Small intestine (tissue), 7 donors: ENCODE measurements around the gene LHPP. TPM values are rescaled to one million over a fixed set of nuclear protein-coding genes. Genes with fewer than 3 reads are reported as not detected.
A peak's percentile ranks its signal among the peaks of the same experiment; 100 is the strongest.

Source experiments
- DNase-seq, 2 donors: peaks; one replicate each; pipeline versions ENCODE4 v3.0.0 to v3.0.0-alpha.2; 2013
- FAIRE-seq: peaks from 2 replicates; lab custom pipeline; 2012; peaks lifted over from hg19 to GRCh38; lab: Jason Lieb, UNC
- H3K27ac ChIP-seq, 3 donors: one replicate each; pipeline ENCODE4 v1.5.1; 2013; ENCODE audit warnings: low read length in 2 of 3, mild to moderate bottlenecking in 2 of 3, control low read depth in 1 of 3, inconsistent platforms in 1 of 3, low read depth in 1 of 3, moderate library complexity in 1 of 3
- H3K27me3 ChIP-seq, 3 donors: one replicate each; pipeline ENCODE4 v1.6.1; 2013; ENCODE audit warnings: low read length in 3 of 3, inconsistent platforms in 1 of 3; ENCODE audit not compliant: control insufficient read depth in 3 of 3, insufficient read depth in 3 of 3
- H3K36me3 ChIP-seq, 3 donors: one replicate each; pipeline ENCODE4 v1.6.1; 2013; ENCODE audit warnings: low read length in 3 of 3, inconsistent platforms in 1 of 3, low read depth in 1 of 3, mild to moderate bottlenecking in 1 of 3, moderate library complexity in 1 of 3; ENCODE audit not compliant: control insufficient read depth in 3 of 3, insufficient read depth in 2 of 3
- H3K4me1 ChIP-seq, 3 donors: one replicate each; pipeline ENCODE4 v1.6.1; 2013; ENCODE audit warnings: low read length in 2 of 3, inconsistent platforms in 1 of 3, low read depth in 1 of 3, mild to moderate bottlenecking in 1 of 3, moderate library complexity in 1 of 3; ENCODE audit not compliant: control insufficient read depth in 3 of 3, insufficient read depth in 2 of 3
- H3K4me3 ChIP-seq, 3 donors: one replicate each; pipeline ENCODE4 v1.5.1; 2013; ENCODE audit warnings: low read length in 3 of 3, control low read depth in 1 of 3, inconsistent platforms in 1 of 3, low read depth in 1 of 3, mild to moderate bottlenecking in 1 of 3, moderate library complexity in 1 of 3
- H3K9me3 ChIP-seq, 2 donors: one replicate each; pipeline ENCODE4 v1.6.1; 2013; ENCODE audit warnings: low read depth in 1 of 2, low read length in 1 of 2; ENCODE audit not compliant: control insufficient read depth in 2 of 2, insufficient read depth in 1 of 2
- WGBS, 3 donors: extraction: QIAGEN DNeasy Blood & Tissue Kit; methylation state at CpG; one replicate each; pipeline ENCODE4 v1.1.7; 2013; 5-methylcytosine and 5-hydroxymethylcytosine counted together
- polyA plus RNA-seq, 4 donors: library from polyadenylated mRNA; stranded (reverse) in 3 of 4; unstranded in 1 of 4; fragments of 200-250 nt in 3 of 4; fragments of 120-200 nt in 1 of 4; gene quantifications; one replicate each; pipeline versions ENCODE4 v1.2.1 to v1.2.3, GENCODE V29; 2013
- donor health status: healthy with polysubstance abuse.
- donor health status: control.
- donor health status: control.
- donor health status: Bipolar disorder and iron deficiency.
- donor health status: healthy.

The LHPP gene
- polyA plus RNA-seq, 4 donors, result 17.2 to 47.7 (median 35.0) TPM

- no peaks in the 10 kb centered on the region for H3K4me1 ChIP-seq
- H3K4me3 ChIP-seq, result no peak overlapping the region
- peaks cover 0 to 25% (median 0%) of the 10 kb centered on the region in 3 donors for H3K36me3 ChIP-seq
- 61 to 91% (median 83%) methylated on average over 18 of the region's 18 CpGs for WGBS, 3 donors
- DNase-seq, result no peak
- peaks cover 0 to 4% of the 10 kb centered on the region in 2 donors for H3K9me3 ChIP-seq
- H3K27ac ChIP-seq, result peak overlapping the region in 1 of 3 donors; percentile 39
- no peaks in the 10 kb centered on the region for H3K27me3 ChIP-seq
- no peak for FAIRE-seq
Observed at GRCh38 chr10:124560377-124561105, 98.9 kb downstream of the LHPP start.

GRCh38 chr10:124561206-124561605, 99.6 kb downstream of the LHPP start:
- no peaks in the 10 kb centered on the region for H3K27me3 ChIP-seq
- peaks cover 0 to 4% of the 10 kb centered on the region in 2 donors for H3K9me3 ChIP-seq
- H3K4me1 ChIP-seq, result no peaks in the 10 kb centered on the region
- H3K36me3 ChIP-seq, result peaks cover 0 to 25% (median 0%) of the 10 kb centered on the region in 3 donors
- FAIRE-seq (no peak), DNase-seq (no peak)
- H3K4me3 ChIP-seq, result no peak overlapping the region
- peak overlapping the region in 1 of 3 donors; percentile 39 for H3K27ac ChIP-seq
- WGBS, 3 donors, result 80 to 91% (median 84%) methylated on average over 5 of the region's 5 CpGs

- H3K27me3 ChIP-seq, result no peaks in the 10 kb centered on the region
- no peak for DNase-seq
- H3K4me3 ChIP-seq, result no peak overlapping the region
- no peak for FAIRE-seq
- peaks cover 0 to 4% of the 10 kb centered on the region in 2 donors for H3K9me3 ChIP-seq
- no peaks in the 10 kb centered on the region for H3K4me1 ChIP-seq
- peaks cover 0 to 22% (median 0%) of the 10 kb centered on the region in 3 donors for H3K36me3 ChIP-seq
- 91 to 96% (median 94%) methylated on average over 7 of the region's 7 CpGs for WGBS, 3 donors
- H3K27ac ChIP-seq, result no peak overlapping the region
Observed at GRCh38 chr10:124562425-124563060, 100.9 kb downstream of the LHPP start.

GRCh38 chr10:124563320-124564040, 101.9 kb downstream of the LHPP start:
- Histone ChIP-seq H3K4me3 (no peak overlapping the region), H3K27ac (no peak overlapping the region), H3K4me1 (no peaks in the 10 kb centered on the region), H3K27me3 (no peaks in the 10 kb centered on the region), H3K36me3 (peaks cover 0 to 25% (median 0%) of the 10 kb centered on the region in 3 donors), H3K9me3 (peaks cover 0 to 4% of the 10 kb centered on the region in 2 donors)
- DNase-seq (no peak), FAIRE-seq (no peak)
- WGBS, 3 donors, result 89 to 93% (median 91%) methylated on average over 7 of the region's 7 CpGs

GRCh38 chr10:124564881-124565280, 103.3 kb downstream of the LHPP start:
- no peaks in the 10 kb centered on the region for H3K27me3 ChIP-seq
- H3K4me1 ChIP-seq, result no peaks in the 10 kb centered on the region
- H3K36me3 ChIP-seq, result peaks cover 0 to 17% (median 0%) of the 10 kb centered on the region in 3 donors
- H3K27ac ChIP-seq, result no peak overlapping the region
- H3K9me3 ChIP-seq, result peaks cover 0 to 4% of the 10 kb centered on the region in 2 donors
- DNase-seq (no peak), FAIRE-seq (no peak)
- no peak overlapping the region for H3K4me3 ChIP-seq
- WGBS, 3 donors, result 82 to 83% (median 82%) methylated on average over 9 of the region's 9 CpGs

- Histone ChIP-seq H3K4me3 (no peak overlapping the region), H3K27me3 (no peaks in the 10 kb centered on the region), H3K9me3 (peaks cover 0 to 4% of the 10 kb centered on the region in 2 donors), H3K4me1 (no peaks in the 10 kb centered on the region), H3K27ac (no peak overlapping the region), H3K36me3 (peaks cover 0 to 15% (median 0%) of the 10 kb centered on the region in 3 donors)
- WGBS, 3 donors, result 58 to 74% (median 64%) methylated on average over 27 of the region's 27 CpGs
- DNase-seq (peak; percentile 13 to 34), FAIRE-seq (no peak)
Observed at GRCh38 chr10:124565565-124566221, 104.1 kb downstream of the LHPP start.

GRCh38 chr10:124566222-124566888, 104.7 kb downstream of the LHPP start:
- Histone ChIP-seq H3K27ac (no peak overlapping the region), H3K4me1 (no peaks in the 10 kb centered on the region), H3K27me3 (no peaks in the 10 kb centered on the region), H3K4me3 (no peak overlapping the region), H3K9me3 (peaks cover 0 to 1% of the 10 kb centered on the region in 2 donors), H3K36me3 (peaks cover 0 to 8% (median 0%) of the 10 kb centered on the region in 3 donors)
- FAIRE-seq (no peak), DNase-seq (no peak)
- 90 to 93% (median 92%) methylated on average over 9 of the region's 9 CpGs for WGBS, 3 donors
